Tibial nerve (tissue), 4 donors: ENCODE results near the gene MLKL. TPM values are rescaled to one million over a fixed set of nuclear protein-coding genes. Genes with fewer than 3 reads are reported as not detected.
"Not testable (repeated sequence)": the region's sequence is repeated elsewhere in the genome, so short reads cannot be mapped to it uniquely, and the experiment has no call there.

Experiments used
- DNase-seq, 2 donors: peaks; one replicate each; pipeline ENCODE4 v3.0.0-alpha.2; 2019; ENCODE audit warnings: low spot score in 2 of 2
- H3K27ac ChIP-seq, 4 donors: fragments of 200-600 bp; sonication (generic) in 3 of 4; one replicate each; pipeline ENCODE4 v1.5.1; 2017 to 2019; ENCODE audit warnings: mild to moderate bottlenecking in 1 of 4
- H3K27me3 ChIP-seq, 2 donors: fragments of 200-600 bp; sonication (generic) in 1 of 2; one replicate each; pipeline versions ENCODE4 v1.5.1 to v1.6.0; 2017 to 2019
- H3K36me3 ChIP-seq, 3 donors: fragments of 200-600 bp; sonication (generic); one replicate each; pipeline ENCODE4 v1.5.1; 2018 to 2019
- H3K4me1 ChIP-seq, 4 donors: fragments of 200-600 bp; sonication (generic) in 3 of 4; one replicate each; pipeline ENCODE4 v1.5.1; 2017 to 2019
- H3K4me3 ChIP-seq, 4 donors: fragments of 200-600 bp; sonication (generic) in 3 of 4; one replicate each; pipeline ENCODE4 v1.5.1; 2017 to 2019; ENCODE audit warnings: mild to moderate bottlenecking in 1 of 4, moderate library complexity in 1 of 4
- H3K9me3 ChIP-seq, 4 donors: fragments of 200-600 bp; sonication (generic) in 3 of 4; one replicate each; pipeline ENCODE4 v1.5.1; 2017 to 2019
- CTCF ChIP-seq, 5 experiments: fragments of 200-600 bp in 3 of 5; fragments of 450-650 bp in 2 of 5; sonication (generic) in 3 of 5; IDR thresholded peaks; one replicate each; pipeline ENCODE4 v1.5.1; 2016 to 2019; ENCODE audit warnings: antibody characterized with exemption in 5 of 5, mild to moderate bottlenecking in 3 of 5, moderate library complexity in 2 of 5
- EP300 ChIP-seq, 2 donors: sonication (generic); formaldehyde crosslinking; IDR thresholded peaks; one replicate each; pipeline ENCODE4 v1.6.1; 2017; ENCODE audit warnings: antibody characterized with exemption in 2 of 2, mild to moderate bottlenecking in 1 of 2
- POLR2A ChIP-seq, 2 donors: fragments of 450-650 bp; IDR thresholded peaks; one replicate each; pipeline ENCODE4 v1.6.1; 2017; ENCODE audit warnings: antibody characterized with exemption in 2 of 2, mild to moderate bottlenecking in 2 of 2, moderate library complexity in 2 of 2
- WGBS, 2 donors: methylation state at CpG; one replicate each; pipeline ENCODE4 v1.1.5; 2018; 5-methylcytosine and 5-hydroxymethylcytosine counted together
- total RNA-seq, 4 donors: library from RNA; depleted of rRNA; stranded (reverse); fragments of >200 nt; gene quantifications; one replicate each; pipeline ENCODE4 v1.1.0, GENCODE V29; 2016

Gene MLKL
- total RNA-seq, 4 donors from 2014 or later, result 4.8 to 22.8 (median 10.2) TPM

- Histone ChIP-seq H3K27ac (no peak overlapping the region), H3K9me3 (no peaks in the 10 kb centered on the region), H3K36me3 (peaks cover 0 to 77% (median 4%) of the 10 kb centered on the region in 3 donors), H3K27me3 (no peaks in the 10 kb centered on the region), H3K4me1 (peaks cover 0 to 33% (median 9%) of the 10 kb centered on the region in 4 donors), H3K4me3 (no peak overlapping the region)
- no peak for DNase-seq
- no peak for TF ChIP-seq EP300 (IDR thresholded peaks at IDR 0.05)
- no peak for TF ChIP-seq CTCF (IDR thresholded peaks at IDR 0.05)
- no peak for TF ChIP-seq POLR2A (IDR thresholded peaks at IDR 0.05)
- 94 to 96% methylated on average over 5 of the region's 5 CpGs for WGBS, 2 donors
Observed at GRCh38 chr16:74661064-74661463, 39.6 kb downstream of the MLKL start.

DNA sequence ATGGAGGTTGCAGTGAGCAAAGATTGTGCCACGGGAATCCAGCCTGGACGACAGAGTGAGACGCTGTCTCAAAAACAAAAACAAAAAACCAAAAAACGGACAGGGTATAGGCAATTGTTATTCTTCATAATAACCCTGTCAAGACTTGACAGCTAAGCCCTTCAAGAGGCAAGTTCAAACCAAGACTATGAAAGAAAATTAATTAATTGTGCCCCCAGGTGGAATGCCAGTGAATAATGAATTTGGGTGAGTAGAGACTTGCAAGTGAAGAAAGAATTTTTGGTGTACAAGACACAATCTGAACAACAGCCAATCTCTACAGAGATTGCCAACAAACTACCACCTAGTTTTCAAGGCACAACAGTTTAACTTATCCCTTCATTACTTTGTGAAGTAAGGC lies 40.3 kb downstream of the MLKL start:
- no peak overlapping the region for H3K4me3 ChIP-seq
- H3K27ac ChIP-seq, result no peak overlapping the region
- 88 to 92% methylated on average over 4 of the region's 4 CpGs for WGBS, 2 donors
- peaks cover 0 to 26% (median 6%) of the 10 kb centered on the region in 4 donors for H3K4me1 ChIP-seq
- H3K36me3 ChIP-seq, result peaks cover 0 to 75% (median 4%) of the 10 kb centered on the region in 3 donors
- TF ChIP-seq POLR2A (IDR thresholded peaks at IDR 0.05) (no peak), CTCF (IDR thresholded peaks at IDR 0.05) (no peak), EP300 (IDR thresholded peaks at IDR 0.05) (no peak)
- DNase-seq, result no peak
- H3K27me3 ChIP-seq, result no peaks in the 10 kb centered on the region
- H3K9me3 ChIP-seq, result no peaks in the 10 kb centered on the region

GRCh38 chr16:74659041-74659440 lies 41.6 kb downstream of the MLKL start:
- 91 to 97% methylated on average over 2 of the region's 2 CpGs for WGBS, 2 donors
- no peaks in the 10 kb centered on the region for H3K27me3 ChIP-seq
- peaks cover 0 to 22% (median 2%) of the 10 kb centered on the region in 4 donors for H3K4me1 ChIP-seq
- H3K36me3 ChIP-seq, result peaks cover 0 to 62% (median 4%) of the 10 kb centered on the region in 3 donors
- no peak overlapping the region for H3K27ac ChIP-seq
- DNase-seq, result no peak
- no peaks in the 10 kb centered on the region for H3K9me3 ChIP-seq
- TF ChIP-seq EP300 (IDR thresholded peaks at IDR 0.05) (no peak), CTCF (IDR thresholded peaks at IDR 0.05) (no peak), POLR2A (IDR thresholded peaks at IDR 0.05) (no peak)
- no peak overlapping the region for H3K4me3 ChIP-seq

GRCh38 chr16:74657870-74658642 lies 42.6 kb downstream of the MLKL start:
- TF ChIP-seq EP300 (IDR thresholded peaks at IDR 0.05), result no peak
- TF ChIP-seq CTCF (IDR thresholded peaks at IDR 0.05), result no peak
- TF ChIP-seq POLR2A (IDR thresholded peaks at IDR 0.05), result no peak
- no peak overlapping the region for H3K27ac ChIP-seq
- no peaks in the 10 kb centered on the region for H3K9me3 ChIP-seq
- peaks cover 0 to 54% (median 4%) of the 10 kb centered on the region in 3 donors for H3K36me3 ChIP-seq
- H3K27me3 ChIP-seq, result no peaks in the 10 kb centered on the region
- H3K4me3 ChIP-seq, result no peak overlapping the region
- WGBS, 2 donors, result 70 to 75% methylated on average over 5 of the region's 5 CpGs
- DNase-seq, result no peak
- H3K4me1 ChIP-seq, result peaks cover 0 to 26% (median 2%) of the 10 kb centered on the region in 4 donors

GRCh38 chr16:74654536-74655050 lies 46.1 kb downstream of the MLKL start:
- no peak for DNase-seq
- H3K27me3 ChIP-seq, result no peaks in the 10 kb centered on the region
- no peak overlapping the region for H3K4me3 ChIP-seq
- no peaks in the 10 kb centered on the region for H3K9me3 ChIP-seq
- peaks cover 0 to 48% (median 4%) of the 10 kb centered on the region in 3 donors for H3K36me3 ChIP-seq
- H3K27ac ChIP-seq, result no peak overlapping the region
- peaks cover 0 to 19% (median 2%) of the 10 kb centered on the region in 4 donors for H3K4me1 ChIP-seq
- TF ChIP-seq POLR2A (IDR thresholded peaks at IDR 0.05) (no peak), EP300 (IDR thresholded peaks at IDR 0.05) (no peak), CTCF (IDR thresholded peaks at IDR 0.05) (no peak)
- 85 to 92% methylated on average over 3 of the region's 3 CpGs for WGBS, 2 donors

DNA sequence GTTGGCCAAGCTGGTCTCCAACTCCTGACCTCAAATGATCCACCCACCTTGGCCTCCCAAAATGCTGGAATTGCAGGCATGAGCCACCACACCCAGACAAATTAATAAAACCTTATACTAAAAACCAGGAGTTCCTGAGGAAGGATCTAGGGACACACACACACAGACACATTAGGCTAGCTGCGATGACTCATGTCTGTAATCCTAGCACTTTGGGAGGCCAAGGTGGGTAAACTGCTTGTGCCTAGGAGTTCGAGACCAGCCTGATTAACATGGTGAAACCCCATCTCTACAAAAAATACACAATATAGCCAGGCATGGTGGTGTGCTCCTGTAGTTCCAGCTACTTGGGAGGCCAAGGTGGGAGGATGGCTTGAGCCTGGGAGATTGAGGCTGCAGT lies 47.8 kb downstream of the MLKL start:
- not testable (repeated sequence) for DNase-seq, H3K27ac ChIP-seq, H3K4me3 ChIP-seq, H3K9me3 ChIP-seq, H3K27me3 ChIP-seq
- 97 to 100% methylated on average over 2 of the region's 2 CpGs for WGBS, 2 donors
- peaks cover 0 to 12% (median 0%) of the 10 kb centered on the region in 4 donors for H3K4me1 ChIP-seq
- H3K36me3 ChIP-seq, result peaks cover 0 to 46% (median 4%) of the 10 kb centered on the region in 3 donors
